ENCODE results near the gene MGST1.

The MGST1 gene, protein sequence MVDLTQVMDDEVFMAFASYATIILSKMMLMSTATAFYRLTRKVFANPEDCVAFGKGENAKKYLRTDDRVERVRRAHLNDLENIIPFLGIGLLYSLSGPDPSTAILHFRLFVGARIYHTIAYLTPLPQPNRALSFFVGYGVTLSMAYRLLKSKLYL

DNA sequence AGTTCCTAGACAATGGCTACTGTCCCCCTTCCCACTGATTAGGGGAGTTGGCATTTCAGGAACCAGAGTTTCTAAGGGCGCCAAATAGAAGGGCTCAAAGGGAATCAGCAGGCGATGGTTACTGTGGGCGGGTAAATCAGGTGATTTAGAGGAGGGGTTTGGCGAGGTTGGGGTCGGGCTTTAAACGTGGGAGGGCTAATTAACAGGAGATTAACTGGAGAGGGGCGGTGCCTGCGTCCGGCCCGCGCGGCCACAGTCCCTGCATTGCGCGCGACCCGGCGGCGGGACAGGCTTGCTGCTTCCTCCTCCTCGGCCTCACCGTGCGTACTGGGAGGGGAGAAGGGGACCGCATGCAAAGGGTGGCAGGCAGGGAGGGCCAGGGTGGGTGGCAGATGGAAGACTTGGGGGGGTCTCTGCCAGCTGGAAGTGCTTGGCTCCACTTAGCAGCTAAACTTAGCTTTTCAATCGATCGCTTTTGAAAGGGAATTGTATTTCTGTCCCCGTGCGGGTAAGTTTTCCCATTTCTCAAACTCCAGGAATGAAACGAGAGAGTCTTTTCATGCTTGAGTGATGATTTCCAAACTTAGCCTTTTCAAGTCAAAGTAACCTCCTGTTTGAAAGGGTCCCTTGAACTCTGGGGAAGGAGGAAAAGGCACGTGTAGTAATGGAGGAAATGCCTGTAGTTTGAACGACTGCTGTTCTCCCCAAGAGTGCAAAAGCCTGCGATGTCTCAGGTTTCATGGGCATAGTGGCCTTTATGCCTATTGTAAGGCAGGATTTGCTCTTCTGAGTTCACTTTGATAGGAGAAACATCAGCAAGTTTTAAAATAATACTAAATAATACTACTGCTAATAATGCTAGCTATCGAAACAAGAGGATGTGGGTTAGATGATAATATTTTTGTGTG is at the start of gene MGST1:
Gene MGST1 (plus strand): TSS at position 255 of the 908 bp plus-strand sequence. CDS start 6,608 bp downstream, outside the sequence.
- FAIRE-seq (no peak), DNase-seq (ENCODE audit: insufficient read length, low spot score) (no peak)

DNA sequence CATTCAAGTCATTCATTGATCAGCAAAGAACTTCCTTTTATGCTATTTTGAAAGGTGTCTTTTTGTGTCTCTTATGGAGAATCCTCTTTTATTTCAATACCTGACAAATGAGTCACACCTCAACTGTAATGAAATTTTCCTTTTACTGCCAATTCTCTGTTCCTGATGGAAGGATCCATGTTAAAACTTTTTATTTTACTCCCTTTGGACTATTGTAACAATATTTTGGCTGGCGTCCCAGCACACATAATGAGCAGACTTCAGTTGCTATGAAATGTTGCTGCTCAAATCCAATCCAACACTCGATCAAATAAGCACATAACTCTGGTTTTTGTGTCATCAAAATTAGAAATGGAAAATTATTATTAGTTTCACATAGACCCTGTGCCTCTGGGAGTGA is 48.0 kb upstream of the MGST1 start:
- FAIRE-seq (no peak), DNase-seq (ENCODE audit: insufficient read length, low spot score) (no peak)

DNA sequence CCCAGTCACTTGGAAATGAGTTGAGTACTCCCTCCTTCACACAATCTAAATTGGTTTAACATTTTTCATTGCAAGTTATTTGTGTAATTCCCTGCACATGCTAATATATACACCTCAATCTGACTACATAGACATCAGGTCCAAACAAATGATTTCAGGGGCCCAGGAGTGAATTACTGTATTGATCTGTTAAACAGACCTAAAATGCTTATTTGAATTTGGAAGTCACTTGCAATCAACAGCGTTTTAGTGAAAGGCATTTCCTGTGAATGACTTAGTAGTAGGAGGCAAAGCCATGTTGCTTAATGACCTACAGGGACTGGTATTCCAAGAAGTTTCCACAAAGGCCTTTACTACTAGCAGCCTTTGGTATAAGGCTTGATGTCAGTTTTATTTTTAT is 47.3 kb upstream of the MGST1 start:
- no peak for FAIRE-seq
- no peak for DNase-seq (ENCODE audit: insufficient read length, low spot score)

DNA sequence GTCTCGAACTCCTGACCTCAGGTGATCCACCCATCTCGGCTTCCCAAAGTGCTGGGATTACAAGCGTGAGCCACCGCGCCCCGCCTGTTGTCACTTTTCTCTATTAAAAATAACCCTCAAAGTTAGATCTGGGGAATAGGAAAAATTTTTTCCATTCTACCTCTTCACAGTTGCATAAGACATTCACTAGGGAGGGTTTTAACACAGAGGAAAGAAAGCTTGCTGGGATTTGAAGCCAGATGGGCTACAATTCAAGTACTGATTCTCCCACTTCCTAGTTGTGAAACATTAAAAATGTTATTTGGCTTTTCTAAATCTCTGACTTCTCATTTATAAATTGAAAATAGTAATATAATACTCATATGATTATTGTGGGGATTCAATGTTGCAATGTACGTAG is 46.7 kb upstream of the MGST1 start:
- FAIRE-seq (no peak), DNase-seq (ENCODE audit: insufficient read length, low spot score) (no peak)

DNA sequence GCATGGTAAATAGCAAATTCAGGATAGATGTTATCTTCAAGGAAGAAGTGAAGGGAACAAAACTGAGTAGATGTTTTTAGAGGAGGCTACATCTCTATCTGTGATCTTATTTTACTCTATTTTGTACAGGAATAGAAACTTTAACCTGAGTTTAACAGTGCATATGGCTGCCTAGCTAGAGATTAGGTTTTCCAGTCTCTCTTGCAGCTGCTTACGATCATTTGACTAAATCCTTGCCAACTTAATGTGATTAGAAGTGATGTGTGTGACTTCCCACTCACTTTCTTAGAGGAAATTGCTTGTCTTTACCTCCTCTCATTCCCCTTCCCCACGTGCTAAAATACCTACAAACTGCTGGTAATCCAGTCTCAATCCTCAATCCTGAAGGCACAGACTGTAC is 43.5 kb upstream of the MGST1 start:
- DNase-seq (ENCODE audit: insufficient read length, low spot score): no peak
- no peak for FAIRE-seq

DNA sequence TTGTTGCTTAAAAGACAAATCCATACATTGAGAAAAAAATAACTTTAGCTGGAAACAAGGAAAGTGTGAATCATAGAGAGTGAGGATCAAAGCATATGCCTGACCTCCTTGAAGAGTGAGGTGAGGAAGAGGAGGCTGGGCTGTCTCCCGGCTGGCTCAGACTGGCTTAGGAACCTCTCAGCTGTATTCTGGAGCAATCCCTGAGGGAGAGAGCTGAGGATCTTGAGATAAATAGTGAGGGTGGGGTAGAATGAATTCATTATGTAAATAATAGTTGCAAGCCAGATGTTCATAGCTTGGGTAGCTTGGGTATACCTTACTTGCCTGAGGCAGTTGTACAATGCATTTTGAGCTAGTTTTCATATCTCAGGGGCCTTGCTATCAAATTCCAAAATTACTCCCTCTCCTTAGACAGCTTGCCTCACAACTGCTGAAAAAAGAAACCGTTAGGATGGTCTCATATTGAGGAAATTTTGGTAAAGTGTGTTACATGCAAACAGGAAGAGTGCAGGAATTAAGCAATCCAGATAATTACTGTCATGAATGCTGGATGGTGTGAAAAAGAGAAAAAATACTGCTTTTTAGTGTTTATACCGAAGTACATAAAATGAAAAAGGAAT is 39.5 kb upstream of the MGST1 start:
- DNase-seq (ENCODE audit: insufficient read length, low spot score) (no peak), FAIRE-seq (no peak)

DNA sequence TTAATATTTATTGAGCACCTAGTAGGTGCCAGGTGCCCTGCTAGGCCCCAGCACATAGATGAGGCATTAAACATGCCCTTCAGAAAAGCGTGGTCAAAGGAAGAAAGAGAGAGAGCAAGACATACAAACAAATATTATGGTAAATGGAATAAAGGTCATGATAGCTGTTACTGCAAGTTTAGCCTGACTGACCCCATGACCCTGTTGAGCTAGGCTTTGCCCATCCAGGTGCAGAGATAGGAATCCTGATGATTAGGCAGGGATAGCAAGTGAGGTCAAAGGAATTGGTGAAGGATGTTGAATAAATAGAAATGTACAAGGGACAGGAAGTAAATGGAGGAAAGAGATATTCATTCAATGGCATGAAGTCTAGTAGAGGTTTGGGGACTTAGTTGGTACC is 36.5 kb upstream of the MGST1 start:
- DNase-seq (ENCODE audit: insufficient read length, low spot score): no peak
- FAIRE-seq: no peak

DNA sequence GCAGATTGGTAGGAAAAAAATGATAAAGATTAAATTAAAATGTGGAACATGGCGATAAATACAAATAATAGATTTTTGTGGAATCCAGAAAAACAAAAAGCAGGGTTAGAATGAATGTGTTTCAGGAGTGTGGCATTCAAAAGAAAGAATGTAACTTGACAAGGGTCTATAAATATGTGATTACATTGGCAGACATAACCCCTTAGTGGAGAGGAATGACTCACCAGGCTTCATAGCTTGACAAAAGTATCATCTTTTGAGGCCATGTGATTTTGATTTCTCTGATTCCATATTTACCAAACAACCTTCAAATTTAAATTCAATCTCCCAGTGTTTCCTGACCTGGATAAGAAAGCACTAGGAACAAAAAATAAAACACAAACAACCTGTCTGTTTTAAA is 24.4 kb upstream of the MGST1 start:
- no peak for FAIRE-seq
- no peak for DNase-seq (ENCODE audit: insufficient read length, low spot score)

DNA sequence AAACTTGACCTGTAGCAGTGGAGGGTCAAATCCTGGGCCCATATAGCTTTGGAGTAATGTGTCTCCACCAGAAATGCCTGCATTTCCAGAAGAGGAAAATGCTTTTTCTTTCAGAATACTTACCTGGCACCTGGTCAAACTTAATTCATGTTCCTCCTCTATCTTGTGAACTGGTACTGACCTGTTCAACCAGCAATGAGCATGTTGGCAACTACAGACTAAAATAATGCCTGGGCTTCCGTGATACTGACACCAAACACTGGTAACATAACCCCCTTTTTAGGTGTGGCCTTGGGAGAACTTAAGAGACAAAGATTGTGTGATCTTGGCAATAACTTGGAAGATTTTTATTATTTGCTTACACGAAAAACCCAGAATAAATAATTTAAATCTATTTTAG is 23.8 kb upstream of the MGST1 start:
- FAIRE-seq: no peak
- no peak for DNase-seq (ENCODE audit: insufficient read length, low spot score)

DNA sequence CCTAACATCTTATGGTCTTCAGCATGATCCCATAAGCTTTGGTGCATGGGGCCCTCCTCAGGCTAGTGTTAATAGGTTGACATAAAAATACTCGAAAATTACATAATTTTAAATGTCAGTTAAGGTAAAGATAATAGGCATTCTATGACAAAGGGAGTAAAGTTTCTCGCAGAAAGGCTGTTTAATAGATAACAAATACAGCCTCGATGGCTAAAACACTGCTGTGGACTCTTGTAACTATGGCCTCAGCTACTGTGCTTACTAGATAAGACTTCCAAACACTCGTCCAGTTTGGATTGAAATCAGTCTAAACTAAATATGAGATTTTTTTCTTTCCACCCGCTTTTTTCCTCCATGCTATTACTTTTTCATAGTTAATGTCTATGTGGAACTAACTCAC is 23.2 kb upstream of the MGST1 start:
- DNase-seq (ENCODE audit: insufficient read length, low spot score): no peak
- FAIRE-seq: no peak

DNA sequence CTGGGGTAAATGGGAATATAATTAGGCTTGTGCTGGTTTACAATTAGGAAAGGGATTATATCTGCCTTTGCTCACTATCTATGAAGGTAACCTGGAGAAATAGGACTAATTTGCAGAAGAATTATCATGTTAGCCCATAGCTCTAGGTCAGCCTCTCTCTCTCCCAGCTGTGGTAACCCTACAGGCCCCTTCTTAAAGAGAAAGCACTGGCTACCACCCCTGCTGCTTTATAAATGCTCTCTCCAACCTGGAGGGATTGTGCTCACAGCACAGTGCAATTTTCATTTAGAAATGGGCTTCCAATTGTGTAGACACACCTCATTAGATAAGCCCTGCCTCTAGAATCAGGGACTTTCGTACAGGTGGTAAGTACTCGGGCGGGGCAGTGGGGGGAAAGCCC is 22.7 kb upstream of the MGST1 start:
- FAIRE-seq (no peak), DNase-seq (ENCODE audit: insufficient read length, low spot score) (no peak)

DNA sequence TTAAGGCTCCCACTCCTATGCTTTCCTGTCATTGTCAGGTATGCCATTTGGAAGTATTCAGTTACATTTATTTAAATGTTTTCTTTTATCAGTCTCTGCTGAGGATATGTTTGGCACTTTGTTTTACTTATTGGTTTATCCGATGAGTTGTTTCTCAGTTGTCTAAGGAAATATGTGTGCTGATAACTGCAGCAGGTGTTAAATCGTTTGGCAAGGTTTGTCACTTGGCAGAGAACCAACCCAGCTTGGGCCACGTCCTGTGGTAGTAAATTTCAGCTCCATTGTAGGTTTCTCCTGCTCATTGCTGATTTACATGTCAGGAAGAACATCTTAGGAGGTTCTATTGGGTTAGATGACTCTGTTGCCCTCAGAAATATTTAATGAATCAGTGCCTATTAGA is 22.0 kb upstream of the MGST1 start:
- no peak for FAIRE-seq
- DNase-seq (ENCODE audit: insufficient read length, low spot score): no peak

DNA sequence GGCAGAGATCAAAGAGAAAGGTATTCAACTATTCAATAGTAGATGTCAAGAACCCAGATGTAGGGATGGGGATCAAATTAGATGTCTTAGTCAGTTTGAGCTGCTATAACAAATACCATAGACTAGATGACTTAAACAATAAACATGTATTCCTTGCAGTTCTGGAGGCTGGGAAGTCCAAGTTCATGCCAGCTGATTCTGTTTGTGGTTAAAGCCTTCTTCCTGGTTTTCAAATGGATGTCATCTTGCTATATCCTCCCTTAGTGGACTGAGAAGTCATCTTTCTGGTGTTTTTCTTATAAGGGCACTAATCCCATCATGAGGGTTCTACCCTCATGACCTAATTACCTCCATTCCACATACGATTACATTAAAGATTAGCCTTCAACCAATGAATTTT is 19.5 kb upstream of the MGST1 start:
- FAIRE-seq: no peak
- no peak for DNase-seq (ENCODE audit: insufficient read length, low spot score)

DNA sequence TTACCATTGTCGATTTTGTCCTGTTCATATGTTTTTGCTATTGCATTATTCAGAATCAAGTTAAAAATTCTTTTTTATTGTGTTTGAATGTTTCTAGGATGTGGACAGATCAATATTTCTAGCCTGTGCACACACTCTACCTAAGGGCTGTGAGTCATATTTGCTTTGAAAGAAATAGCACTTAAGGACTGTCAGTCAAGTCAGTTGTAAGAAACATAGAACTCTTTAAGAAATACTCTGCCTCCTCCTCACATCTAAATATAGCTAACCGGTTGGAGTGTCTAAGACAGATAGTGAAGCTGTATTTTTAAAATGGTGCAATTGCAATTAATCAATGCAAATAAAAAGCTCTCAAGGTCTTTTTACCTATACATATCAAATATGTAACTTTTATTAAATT is 17.9 kb upstream of the MGST1 start:
- no peak for FAIRE-seq
- DNase-seq (ENCODE audit: insufficient read length, low spot score): no peak

DNA sequence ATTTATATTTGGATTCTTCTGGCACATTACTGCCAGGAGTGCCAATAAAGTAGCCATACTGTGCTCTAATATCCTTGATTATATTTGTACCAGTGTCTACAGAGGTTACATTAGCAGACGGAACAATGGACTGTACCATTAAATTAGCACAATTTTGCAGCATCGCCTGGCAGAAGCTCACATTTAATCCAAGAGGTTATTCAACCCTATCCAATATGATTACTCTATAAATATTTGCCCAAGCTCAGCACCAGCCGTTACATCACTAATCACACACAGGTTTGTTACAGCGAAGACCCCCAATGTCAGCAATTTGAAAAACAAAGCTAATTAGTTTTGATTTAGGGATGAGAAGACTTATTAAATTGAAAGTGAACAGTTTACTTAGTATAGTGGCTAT is 16.9 kb upstream of the MGST1 start:
- FAIRE-seq (no peak), DNase-seq (ENCODE audit: insufficient read length, low spot score) (no peak)

DNA sequence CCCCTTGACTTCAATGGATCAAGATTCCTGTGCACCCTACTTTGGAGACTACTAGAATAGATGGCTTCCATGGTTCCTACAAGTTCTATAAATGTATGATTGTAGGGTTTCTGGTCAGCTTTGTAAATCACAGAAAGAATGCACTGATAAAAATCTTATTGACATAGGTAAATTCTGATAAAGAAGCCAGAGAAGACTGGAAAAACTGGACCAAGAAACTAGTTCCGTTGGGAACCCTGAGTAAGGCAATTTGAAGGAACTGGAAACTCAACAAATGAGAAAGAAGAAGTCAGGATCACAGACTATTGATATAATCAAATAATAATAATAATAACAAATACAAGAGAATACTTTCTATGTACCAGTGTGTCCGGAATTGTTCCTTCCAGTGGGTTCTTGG is 15.4 kb upstream of the MGST1 start:
- FAIRE-seq (no peak), DNase-seq (ENCODE audit: insufficient read length, low spot score) (no peak)

DNA sequence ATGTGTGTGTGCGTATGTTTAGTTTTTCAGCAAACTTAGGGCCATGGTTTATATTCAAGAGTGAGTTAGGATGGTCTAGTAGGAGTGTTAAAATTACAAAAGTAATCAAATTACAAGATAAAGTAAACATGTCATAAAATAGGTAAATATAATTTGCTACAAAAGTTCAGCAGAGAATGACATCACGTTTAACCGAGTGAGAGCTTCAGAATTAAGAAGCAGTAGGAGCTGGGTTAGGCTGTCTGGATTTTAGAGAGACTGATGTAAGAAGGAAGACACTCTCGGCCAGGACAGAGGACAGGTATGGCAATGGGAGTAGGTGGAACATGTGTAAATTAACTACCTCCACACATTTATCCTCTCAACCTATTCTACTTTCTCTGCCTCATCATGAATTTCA is 11.6 kb upstream of the MGST1 start:
- DNase-seq (ENCODE audit: insufficient read length, low spot score) (no peak), FAIRE-seq (no peak)

DNA sequence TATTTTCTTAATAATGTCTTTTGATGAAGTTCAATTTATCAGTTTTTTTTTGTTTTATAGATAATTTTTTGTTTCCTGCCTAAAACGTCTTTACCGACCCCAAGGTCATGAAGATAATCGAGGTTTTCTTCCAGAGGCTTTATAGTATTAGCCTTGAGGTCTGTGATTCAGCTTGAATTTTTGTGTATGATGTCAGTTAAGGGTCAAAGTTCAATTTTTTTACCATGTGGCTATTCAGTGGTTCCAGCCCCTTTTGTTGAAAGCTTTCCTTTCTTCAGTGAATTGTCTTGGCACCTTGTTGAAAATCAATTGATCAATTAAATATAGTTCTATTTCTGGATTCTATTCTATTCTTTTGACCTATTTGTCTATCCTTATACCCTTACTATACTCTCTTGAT is 3.2 kb upstream of the MGST1 start:
- FAIRE-seq: no peak
- DNase-seq (ENCODE audit: insufficient read length, low spot score): no peak

DNA sequence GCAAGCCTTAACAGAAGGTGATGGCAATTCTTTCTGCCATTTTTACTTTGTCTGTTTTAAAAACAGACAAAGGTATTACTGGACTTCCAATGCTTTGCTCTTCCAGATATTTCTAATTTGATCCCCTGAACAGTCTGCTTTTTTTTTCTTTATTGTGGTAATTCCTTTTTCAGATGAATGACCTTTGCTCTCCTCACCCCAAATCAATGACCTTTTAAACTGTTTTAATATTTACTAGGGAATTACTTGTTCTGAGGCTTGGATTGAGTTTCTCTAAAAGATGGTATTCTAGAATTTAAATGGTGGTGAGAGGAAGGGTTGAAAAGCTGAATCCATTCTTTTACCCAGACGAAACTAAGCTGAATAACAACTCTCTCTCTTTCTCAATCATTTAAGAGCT is 2.3 kb upstream of the MGST1 start:
- FAIRE-seq (no peak), DNase-seq (ENCODE audit: insufficient read length, low spot score) (no peak)

DNA sequence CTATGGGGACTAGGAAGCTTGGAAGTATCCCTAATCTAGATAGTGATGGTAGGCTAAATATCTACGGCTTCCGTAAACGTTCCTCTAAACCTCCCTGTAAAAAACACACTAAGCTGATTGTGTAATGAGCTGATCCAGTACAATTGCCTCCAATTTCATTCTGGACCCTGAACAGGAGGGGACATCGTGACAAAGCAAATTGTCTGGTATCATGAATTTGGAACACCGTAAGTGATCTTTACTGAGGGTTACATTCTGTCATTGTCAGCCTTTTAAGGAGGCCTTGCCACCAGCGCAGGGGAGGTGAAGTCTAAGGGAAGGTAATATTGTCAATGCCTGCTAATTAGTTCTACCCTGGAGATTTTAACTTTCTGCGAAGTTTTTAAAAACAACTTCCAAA is 487 bp upstream of the MGST1 start:
- DNase-seq (ENCODE audit: insufficient read length, low spot score) (no peak), FAIRE-seq (no peak)

DNA sequence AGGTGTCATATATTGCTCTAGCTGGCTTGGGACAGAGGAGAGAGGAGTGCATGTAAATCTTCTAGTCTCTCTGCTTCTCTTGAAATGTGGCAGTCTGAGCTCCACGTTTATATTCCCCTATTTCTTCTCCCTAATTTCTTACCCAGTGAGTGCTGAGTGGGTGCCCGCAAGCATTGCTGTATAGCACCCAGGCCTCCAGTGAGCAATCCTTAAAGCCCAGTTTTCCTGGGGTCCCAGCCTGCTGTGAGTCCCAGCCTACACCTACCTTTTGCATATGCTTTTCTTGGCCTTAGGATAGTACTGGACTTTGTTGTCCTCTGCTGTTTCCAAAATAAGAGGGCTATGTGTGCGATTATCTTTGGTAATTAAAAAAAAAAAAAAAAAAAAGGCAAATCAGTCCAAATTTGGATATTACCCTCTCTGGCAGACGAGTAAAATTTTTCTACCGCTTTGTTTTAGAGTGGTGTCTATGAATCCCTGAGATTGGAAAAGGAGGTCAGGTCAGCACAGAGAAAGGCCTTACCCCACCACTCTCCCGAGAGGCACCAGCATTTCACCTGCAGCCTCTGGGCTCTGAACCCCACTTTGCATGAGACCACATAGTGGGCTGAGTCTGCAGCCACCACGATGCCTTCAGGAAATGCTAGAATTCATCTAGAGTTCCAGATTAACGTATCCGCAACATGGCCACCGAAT is 1.1 kb downstream of the MGST1 start:
- DNase-seq (ENCODE audit: insufficient read length, low spot score) (no peak), FAIRE-seq (no peak)

DNA sequence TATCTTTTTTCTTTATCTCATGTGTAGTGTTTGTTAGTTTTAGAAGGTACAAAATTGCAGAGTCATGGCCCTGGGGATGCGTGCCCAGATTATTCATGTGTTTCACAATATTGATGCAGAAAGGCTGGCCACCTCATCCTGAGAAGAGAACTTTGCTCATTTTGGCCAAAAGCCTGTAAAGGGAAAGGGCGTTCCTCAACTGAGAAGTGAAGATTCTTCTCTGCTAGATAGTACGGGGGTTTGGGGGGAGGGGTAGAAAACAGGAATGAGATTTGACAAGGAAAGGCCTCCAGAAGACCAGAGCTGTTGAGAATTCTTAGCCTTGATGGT is 1.7 kb downstream of the MGST1 start:
- FAIRE-seq: no peak
- DNase-seq (ENCODE audit: insufficient read length, low spot score): no peak

Measured in HTR-8/SVneo (cell line).